ENCODE measurements around the gene ABHD16A.

Gene ABHD16A

DNA sequence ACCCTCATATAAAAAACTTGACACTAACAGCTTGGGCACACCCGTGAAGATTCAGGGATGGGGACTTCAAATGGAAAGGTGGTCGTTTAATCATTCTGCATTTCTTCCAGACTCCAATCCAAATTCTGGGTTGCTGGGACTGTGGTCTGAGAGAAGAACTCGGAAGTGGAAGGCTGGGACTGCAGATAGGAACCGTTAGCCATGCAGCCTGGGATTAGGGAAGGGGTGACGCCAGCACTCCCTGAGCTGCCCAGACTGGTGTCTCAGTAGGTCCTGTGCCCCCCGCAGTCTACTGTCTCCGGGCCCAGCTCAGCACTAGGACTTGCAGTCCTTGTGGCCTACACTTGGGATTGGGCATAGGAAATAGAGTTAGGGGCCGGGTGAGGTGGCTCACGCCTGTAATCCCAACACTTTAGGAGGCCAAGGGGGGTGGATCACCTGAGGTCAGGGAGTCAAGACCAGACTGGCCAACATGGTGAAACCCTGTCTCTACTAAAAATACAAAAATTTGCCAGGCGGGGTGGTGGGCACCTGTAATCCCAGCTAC is 33.7 kb upstream of the ABHD16A start:
- peak overlapping the region; percentile 85 for H3K4me3 ChIP-seq (ENCODE audit: control insufficient read depth, low read depth, low read length)
- DNase-seq (ENCODE audit: low read depth), result no peak
- TF ChIP-seq, protein P1, sequence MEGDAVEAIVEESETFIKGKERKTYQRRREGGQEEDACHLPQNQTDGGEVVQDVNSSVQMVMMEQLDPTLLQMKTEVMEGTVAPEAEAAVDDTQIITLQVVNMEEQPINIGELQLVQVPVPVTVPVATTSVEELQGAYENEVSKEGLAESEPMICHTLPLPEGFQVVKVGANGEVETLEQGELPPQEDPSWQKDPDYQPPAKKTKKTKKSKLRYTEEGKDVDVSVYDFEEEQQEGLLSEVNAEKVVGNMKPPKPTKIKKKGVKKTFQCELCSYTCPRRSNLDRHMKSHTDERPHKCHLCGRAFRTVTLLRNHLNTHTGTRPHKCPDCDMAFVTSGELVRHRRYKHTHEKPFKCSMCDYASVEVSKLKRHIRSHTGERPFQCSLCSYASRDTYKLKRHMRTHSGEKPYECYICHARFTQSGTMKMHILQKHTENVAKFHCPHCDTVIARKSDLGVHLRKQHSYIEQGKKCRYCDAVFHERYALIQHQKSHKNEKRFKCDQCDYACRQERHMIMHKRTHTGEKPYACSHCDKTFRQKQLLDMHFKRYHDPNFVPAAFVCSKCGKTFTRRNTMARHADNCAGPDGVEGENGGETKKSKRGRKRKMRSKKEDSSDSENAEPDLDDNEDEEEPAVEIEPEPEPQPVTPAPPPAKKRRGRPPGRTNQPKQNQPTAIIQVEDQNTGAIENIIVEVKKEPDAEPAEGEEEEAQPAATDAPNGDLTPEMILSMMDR (IDR thresholded peaks at IDR 0.05; ENCODE audit: control insufficient read depth, insufficient read depth, low read depth, low read length, missing control alignments), result no peak

DNA sequence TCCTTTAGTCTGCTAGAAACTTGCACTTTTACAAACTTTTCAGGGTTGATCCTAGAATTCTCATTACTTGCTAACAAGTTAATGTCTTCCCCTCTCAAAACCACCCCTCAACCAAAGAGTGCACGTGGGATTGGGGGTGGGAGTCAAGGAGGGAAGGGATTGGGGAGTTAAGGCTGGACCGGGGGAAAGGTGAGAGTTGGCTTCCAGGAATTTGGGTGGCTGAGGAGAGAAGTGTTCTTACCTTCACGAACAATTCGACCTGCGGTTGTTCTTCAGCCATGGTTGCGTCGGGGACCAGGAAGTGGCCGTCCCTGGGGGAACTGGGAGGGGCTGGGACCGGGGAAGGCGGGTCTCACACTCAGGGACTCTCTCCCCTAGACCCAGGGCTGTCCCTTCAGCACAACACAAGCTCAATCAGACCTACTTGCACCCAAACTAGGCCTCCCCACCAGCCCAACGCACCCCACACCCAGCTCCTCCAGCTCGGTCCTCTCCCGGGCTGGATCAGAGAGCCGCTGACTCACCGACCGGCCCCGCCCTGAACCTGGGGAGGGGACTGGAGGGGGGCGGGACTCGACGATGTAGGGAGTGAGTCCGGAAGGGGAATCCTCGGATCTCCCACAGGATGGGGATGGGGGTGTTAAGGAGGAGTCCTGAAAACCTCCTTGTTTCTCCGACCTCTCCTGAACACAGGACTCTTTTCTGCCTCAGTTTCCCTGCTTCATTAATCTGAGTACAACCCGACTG is 33.1 kb upstream of the ABHD16A start, which contains the start of gene CLIC1:
CLIC1 (minus strand) TSS at position 510 of the 747 bp plus-strand sequence; CDS start at position 280, 230 bp downstream.
- no peak for DNase-seq (ENCODE audit: low read depth)
- TF ChIP-seq, protein P1 (IDR thresholded peaks at IDR 0.05; ENCODE audit: control insufficient read depth, insufficient read depth, low read depth, low read length, missing control alignments), result no peak
- H3K4me3 ChIP-seq (ENCODE audit: control insufficient read depth, low read depth, low read length), result peak within 1 kb of the TSS; percentile 85

DNA sequence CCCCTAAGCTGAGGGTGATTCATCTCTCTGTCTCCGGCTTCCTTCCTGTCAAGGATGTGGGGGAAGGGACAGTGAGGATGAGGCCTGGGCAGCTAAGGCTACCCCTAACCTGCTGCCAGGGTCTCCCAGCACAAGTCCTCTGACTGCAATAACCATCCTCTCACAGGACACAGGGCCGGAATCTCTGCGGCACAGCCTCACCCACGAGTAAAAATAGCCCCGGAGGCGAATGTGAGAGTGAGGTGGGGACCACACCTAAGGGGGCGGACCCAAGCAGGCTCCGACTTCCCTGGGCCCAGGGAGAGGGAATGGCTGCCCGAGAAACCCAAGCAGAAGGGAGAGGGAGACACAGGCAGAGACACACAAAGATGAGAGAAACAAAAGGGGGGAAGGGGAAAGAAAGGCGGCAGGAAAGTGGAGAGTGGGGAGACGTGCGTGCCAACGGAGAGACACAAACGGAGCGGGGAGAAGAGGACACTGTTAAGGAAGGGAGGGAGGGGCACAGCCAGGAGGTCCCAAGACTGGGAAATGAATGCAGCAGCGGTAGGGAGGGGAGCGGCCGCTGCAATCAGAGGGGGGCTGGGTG is 31.8 kb upstream of the ABHD16A start:
- TF ChIP-seq, protein P1 (IDR thresholded peaks at IDR 0.05; ENCODE audit: control insufficient read depth, insufficient read depth, low read depth, low read length, missing control alignments), result no peak
- peak overlapping the region; percentile 85 for H3K4me3 ChIP-seq (ENCODE audit: control insufficient read depth, low read depth, low read length)
- DNase-seq (ENCODE audit: low read depth), result no peak

DNA sequence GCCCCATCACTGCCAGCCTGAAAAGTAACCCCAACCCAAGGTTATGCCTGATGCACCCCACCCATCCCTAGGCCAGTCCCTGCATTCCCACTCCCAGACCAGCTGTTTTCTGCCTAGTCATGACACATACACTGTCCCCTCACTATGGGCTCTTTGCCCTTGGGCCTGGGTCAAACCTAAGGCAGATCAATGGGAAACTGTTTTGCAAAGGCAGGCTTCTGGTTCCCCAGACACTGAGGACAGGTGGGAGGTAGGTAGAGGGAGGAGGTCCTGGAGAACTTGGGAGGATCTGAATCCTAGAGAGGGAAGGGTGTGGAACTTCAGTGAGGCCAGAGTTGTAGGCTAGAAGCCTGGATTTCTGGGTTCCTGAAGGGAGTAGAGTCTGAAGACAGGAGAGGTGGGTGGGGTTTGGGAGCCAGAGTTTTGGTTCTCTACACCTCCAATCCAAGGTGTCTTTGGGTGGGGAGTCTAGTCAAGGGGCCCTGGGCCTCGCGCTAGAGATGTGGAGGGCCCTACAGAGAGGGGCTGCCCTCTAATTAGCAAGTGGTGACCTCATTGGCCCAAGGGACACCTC is 31.2 kb upstream of the ABHD16A start:
- H3K4me3 ChIP-seq (ENCODE audit: control insufficient read depth, low read depth, low read length), result peak overlapping the region; percentile 85
- no peak for DNase-seq (ENCODE audit: low read depth)
- TF ChIP-seq, protein P1 (IDR thresholded peaks at IDR 0.05; ENCODE audit: control insufficient read depth, insufficient read depth, low read depth, low read length, missing control alignments), result no peak

DNA sequence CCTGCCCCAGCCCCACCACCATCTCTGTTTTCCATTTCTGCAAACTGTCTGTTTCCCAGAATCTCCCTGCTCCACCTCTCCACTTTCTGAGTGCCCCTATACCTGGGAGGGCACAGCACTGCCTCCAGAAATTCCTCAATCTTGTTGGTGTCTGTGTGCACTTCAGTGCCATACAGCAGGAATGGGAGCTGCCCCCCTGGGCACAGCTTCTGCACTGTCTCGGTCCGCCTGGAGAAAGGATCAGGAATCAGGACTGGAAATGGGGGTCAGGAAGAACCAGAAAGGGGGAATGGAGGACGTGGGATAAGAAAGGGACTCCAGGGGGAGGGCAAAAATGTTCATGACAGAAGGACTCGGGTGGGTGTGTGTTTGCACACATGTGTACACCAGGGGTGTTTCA is 30.6 kb upstream of the ABHD16A start:
- TF ChIP-seq, protein P1 (IDR thresholded peaks at IDR 0.05; ENCODE audit: control insufficient read depth, insufficient read depth, low read depth, low read length, missing control alignments), result no peak
- no peak overlapping the region; the same call in 1 of the 2 replicates for H3K4me3 ChIP-seq (ENCODE audit: control insufficient read depth, low read depth, low read length)
- DNase-seq (ENCODE audit: low read depth), result no peak

DNA sequence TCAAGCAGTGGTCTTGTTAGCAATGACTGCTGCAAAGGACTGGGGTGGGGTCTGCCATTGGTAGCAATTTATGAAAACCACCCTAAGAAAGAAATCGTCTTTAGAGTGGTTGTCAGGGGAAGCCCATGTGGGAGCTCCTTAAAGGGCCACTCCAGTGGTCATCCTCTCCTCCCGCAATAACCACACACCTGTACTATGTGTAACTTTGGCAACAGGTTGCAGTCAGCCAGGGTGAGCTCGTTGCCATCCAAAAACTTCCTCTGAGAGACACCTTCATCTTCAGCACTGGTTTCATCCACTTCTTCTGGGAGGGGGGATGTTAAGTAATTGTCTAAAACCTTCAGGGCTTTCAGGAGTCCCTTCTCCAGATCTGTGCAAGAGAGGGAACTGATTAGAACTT is 28.9 kb upstream of the ABHD16A start:
- no peak for DNase-seq (ENCODE audit: low read depth)
- TF ChIP-seq, protein P1 (IDR thresholded peaks at IDR 0.05; ENCODE audit: control insufficient read depth, insufficient read depth, low read depth, low read length, missing control alignments), result no peak
- H3K4me3 ChIP-seq (ENCODE audit: control insufficient read depth, low read depth, low read length), result no peak overlapping the region

Data from AG09309 (cell line).